Epithelial cell of proximal tubule (primary cell): ENCODE data around the gene PLCE1. TPM values are rescaled to one million over a fixed set of nuclear protein-coding genes. Genes with fewer than 3 reads are reported as not detected.
"Not testable (repeated sequence)": the region's sequence is repeated elsewhere in the genome, so short reads cannot be mapped to it uniquely, and the experiment has no call there.

ENCODE experiments used
- DNase-seq: peaks from one replicate; pipeline ENCODE4 v3.0.0-alpha.2; 2011; ENCODE audit warnings: low read depth
- H3K4me3 ChIP-seq: 2 replicates; pipeline ENCODE4 v1.5.1; 2011; ENCODE audit warnings: low read depth, mild to moderate bottlenecking, low read length
- CTCF ChIP-seq: conservative IDR thresholded peaks from 2 replicates; pipeline ENCODE4 v1.5.1; 2012; ENCODE audit warnings: low read depth, mild to moderate bottlenecking, low read length
- total RNA-seq: library from RNA; depleted of rRNA; stranded (reverse); fragments of >200 nt; gene quantifications from 2 replicates; pipeline ENCODE4 v1.2.3, GENCODE V29; 2015

Gene PLCE1
- total RNA-seq, 1 donor from 2014 or later = 1.2 TPM

DNA sequence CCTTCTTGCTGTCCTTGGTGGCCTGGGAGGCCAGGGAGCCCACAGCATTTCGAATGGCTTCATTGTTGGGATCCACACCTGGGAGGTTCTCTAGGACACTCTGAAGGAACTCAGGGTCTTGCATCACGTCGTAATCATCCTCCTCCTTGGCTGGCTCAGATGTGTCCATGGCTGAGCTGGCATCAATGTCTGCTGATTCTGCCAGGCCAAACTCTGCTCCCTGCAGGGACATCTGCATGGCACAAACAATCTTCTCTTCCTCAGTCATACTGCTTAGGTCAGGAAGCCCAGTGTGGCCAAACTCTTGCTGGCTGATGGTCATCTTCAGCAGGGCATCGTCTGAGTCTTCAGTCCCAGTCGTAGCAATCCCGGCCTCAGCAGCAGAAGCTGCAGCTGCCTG is 34.9 kb upstream of the PLCE1 start:
- no peak for DNase-seq
- TF ChIP-seq CTCF = no peak
- H3K4me3 ChIP-seq = no peak overlapping the region

DNA sequence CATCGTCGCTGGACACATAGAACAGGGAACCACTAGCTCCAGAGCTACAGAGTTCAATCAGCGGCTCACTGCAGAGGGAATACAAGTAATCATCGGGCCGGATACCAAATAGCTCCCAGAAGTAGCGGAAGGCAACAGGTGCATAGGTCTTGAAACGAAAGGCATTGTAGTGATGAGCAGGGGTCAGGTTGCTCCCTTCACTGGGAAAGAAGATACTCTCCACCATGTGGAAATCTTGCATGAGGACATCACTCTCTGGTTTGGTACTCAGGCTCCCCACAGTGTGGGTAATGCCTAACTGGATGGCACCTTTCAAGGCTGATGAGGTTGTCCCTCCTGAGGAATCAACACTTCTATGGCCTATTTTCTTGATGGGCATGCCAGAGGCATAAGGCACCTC is 32.7 kb upstream of the PLCE1 start:
- not testable (repeated sequence) for H3K4me3 ChIP-seq, DNase-seq

- DNase-seq = no peak
- no peak for TF ChIP-seq CTCF
- no peak overlapping the region for H3K4me3 ChIP-seq
These were observed 30.8 kb upstream of the PLCE1 start for GRCh38 chr10:93962973-93963372.

GRCh38 chr10:93963434-93963833 is 30.3 kb upstream of the PLCE1 start:
- no peak overlapping the region for H3K4me3 ChIP-seq
- no peak for TF ChIP-seq CTCF
- no peak for DNase-seq

DNA sequence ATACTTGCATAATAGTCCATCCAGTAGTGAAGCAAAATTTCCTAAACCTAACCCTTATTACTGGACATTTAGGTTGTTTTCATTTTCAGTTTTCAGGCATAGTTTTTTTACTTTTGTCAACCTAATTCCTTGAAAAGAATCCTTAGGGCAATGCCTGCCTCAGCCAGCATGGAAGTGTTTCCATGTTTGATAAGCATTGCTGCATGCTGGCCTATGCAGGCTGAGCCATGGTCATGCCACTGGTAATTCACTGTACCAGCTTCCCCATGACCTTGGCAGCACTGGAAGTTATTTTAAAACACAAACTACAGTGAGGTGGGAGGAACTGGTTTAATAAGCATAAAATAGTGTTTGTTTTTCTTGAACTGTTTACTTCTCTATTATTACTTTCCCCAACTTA is 27.8 kb upstream of the PLCE1 start:
- H3K4me3 ChIP-seq = no peak overlapping the region
- no peak for TF ChIP-seq CTCF
- DNase-seq = no peak

- no peak for TF ChIP-seq CTCF
- no peak for DNase-seq
- H3K4me3 ChIP-seq = no peak overlapping the region
These were observed 26.0 kb upstream of the PLCE1 start for GRCh38 chr10:93967756-93968155.

GRCh38 chr10:93968540-93968945 is 25.2 kb upstream of the PLCE1 start:
- no peak for TF ChIP-seq CTCF
- no peak for DNase-seq
- no peak overlapping the region for H3K4me3 ChIP-seq

GRCh38 chr10:93970433-93971010 is 23.2 kb upstream of the PLCE1 start:
- DNase-seq, H3K4me3 ChIP-seq: not testable (repeated sequence)
